Activated naive CD4-positive, alpha-beta T cell treated with Interleukin-2 at 50 U/mL for 16 hours (primary cell): ENCODE measurements around the gene GNA15.
"Not testable (repeated sequence)": the region's sequence is repeated elsewhere in the genome, so short reads cannot be mapped to it uniquely, and the experiment has no call there.

Experiments
- DNase-seq: peaks from one replicate; pipeline ENCODE4 v3.0.0-alpha.2; 2020

The GNA15 gene

GRCh38 chr19:3150739-3151329 lies 15.0 kb downstream of the GNA15 start:
- no peak for DNase-seq

- DNase-seq: no peak
Measured at GRCh38 chr19:3151563-3152418, 16.0 kb downstream of the GNA15 start.

GRCh38 chr19:3152419-3152780 lies 16.6 kb downstream of the GNA15 start:
- no peak for DNase-seq

- DNase-seq: no peak
Measured at GRCh38 chr19:3153286-3154230, 17.7 kb downstream of the GNA15 start.

- DNase-seq: not testable (repeated sequence)
Measured at GRCh38 chr19:3154447-3154846, 18.6 kb downstream of the GNA15 start.

GRCh38 chr19:3154957-3155736 lies 19.3 kb downstream of the GNA15 start:
- peak; percentile 84 for DNase-seq

GRCh38 chr19:3157096-3157845 lies 21.4 kb downstream of the GNA15 start:
- DNase-seq: no peak

- DNase-seq: no peak
Measured at GRCh38 chr19:3159565-3159964, 23.7 kb downstream of the GNA15 start.

GRCh38 chr19:3160219-3160618 lies 24.4 kb downstream of the GNA15 start:
- DNase-seq: no peak

- no peak for DNase-seq
Measured at GRCh38 chr19:3161453-3161852, 25.6 kb downstream of the GNA15 start.

- no peak for DNase-seq
Measured at GRCh38 chr19:3162418-3163229, 26.8 kb downstream of the GNA15 start.

GRCh38 chr19:3163230-3163886 lies 27.5 kb downstream of the GNA15 start:
- DNase-seq: peak; percentile 72

- DNase-seq: no peak
Measured at GRCh38 chr19:3163943-3164342, 28.1 kb downstream of the GNA15 start.

GRCh38 chr19:3167533-3168272 lies 31.9 kb downstream of the GNA15 start:
- DNase-seq: no peak

- DNase-seq: no peak
Measured at GRCh38 chr19:3171894-3172672, 36.2 kb downstream of the GNA15 start.

GRCh38 chr19:3172673-3173000 lies 36.8 kb downstream of the GNA15 start:
- not testable (repeated sequence) for DNase-seq

GRCh38 chr19:3175781-3176714 lies 40.2 kb downstream of the GNA15 start:
- DNase-seq: peak; percentile 32
